DMS53 (cell line): ENCODE results near the gene GARS1.
"Not testable (repeated sequence)": the region's sequence is repeated elsewhere in the genome, so short reads cannot be mapped to it uniquely, and the experiment has no call there.

Experiments
- DNase-seq: peaks from one replicate; lab custom pipeline; 2025; lab: John Stamatoyannopoulos, UW

The GARS1 gene

GRCh38 chr7:30627026-30627425 lies 32.3 kb downstream of the GARS1 start:
- DNase-seq: no peak

DNA sequence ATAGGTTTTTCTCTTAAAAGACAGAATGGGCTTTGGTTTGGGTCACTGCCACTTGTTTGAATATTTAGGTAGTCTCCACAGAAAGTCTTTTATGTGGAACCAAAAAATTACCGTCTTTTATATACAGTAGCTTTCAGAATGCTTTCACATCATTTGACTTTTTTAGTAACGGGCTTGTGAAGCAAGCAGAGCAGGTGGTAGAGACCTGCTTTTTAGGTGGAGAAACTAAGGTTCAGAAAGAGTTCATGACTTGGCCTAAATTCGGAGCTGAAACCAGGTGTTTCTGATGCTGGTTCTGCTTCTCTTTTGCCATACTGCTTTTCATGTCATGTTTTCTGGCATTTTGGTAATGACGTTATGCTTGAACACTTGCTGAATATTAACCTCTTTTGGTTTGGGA lies 36.3 kb downstream of the GARS1 start:
- no peak for DNase-seq

GRCh38 chr7:30633223-30633622 lies 38.5 kb downstream of the GARS1 start:
- no peak for DNase-seq

DNA sequence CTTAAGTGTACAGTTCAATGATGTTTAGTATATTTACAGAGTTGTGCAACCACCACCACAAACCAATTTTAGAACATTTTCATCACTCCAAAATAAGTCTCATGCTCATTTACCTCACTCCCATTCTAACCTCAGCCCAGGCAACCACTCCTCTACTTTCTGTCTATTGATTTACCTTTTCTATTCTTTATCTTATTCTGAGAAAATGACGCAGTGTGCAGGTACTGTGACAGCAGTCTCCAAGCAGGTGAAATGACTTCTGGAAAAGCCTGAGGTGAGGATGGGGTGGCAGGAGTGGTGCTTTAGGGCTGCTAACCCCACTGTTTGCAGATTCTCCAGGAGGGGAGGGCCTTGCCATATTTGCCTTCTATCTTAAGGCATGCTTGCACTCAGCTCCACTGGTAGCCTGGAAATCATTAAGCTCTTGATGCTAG lies 39.5 kb downstream of the GARS1 start:
- DNase-seq: no peak

DNA sequence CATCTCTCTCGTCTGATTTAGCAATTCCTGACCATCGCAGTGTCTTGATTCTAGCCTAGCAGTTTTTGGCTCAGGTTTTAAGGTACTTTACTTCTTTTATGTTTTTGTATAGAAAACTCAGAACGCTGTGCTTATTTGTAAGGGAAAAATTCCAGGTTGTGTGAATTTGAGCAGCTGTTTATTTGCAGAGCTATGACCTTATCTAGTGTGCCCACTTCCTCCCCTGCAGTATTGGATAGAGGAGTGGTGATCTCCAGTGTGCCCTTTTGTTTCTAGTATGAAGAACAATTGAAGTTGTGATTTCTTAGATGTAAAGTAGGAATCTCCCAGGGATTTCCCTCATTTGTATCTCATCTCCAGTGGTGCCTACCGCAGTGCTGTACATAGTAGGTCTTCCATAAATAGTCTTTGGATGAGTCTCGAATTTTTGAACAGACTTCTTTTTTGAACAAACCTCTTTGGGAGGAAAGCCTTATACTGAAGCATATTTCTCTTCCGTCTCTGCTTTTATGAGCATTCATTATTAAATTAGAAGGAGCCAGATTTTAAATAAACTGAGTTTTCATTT lies 40.0 kb downstream of the GARS1 start:
- no peak for DNase-seq

- peak; percentile 43 for DNase-seq
Measured at GRCh38 chr7:30635798-30636197, 41.1 kb downstream of the GARS1 start.

DNA sequence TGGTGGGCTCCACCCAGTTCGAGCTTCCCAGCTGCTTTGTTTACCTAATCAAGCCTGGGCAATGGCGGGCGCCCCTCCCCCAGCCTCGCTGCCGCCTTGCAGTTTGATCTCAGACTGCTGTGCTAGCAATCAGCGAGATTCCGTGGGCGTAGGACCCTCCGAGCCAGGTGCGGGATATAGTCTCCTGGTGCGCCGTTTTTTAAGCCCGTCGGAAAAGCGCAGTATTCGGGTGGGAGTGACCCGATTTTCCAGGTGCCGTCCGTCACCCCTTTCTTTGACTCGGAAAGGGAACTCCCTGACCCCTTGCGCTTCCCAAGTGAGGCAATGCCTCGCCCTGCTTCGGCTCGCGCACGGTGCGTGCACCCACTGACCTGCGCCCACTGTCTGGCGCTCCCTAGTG lies 47.6 kb downstream of the GARS1 start:
- not testable (repeated sequence) for DNase-seq

GRCh38 chr7:30642789-30643188 lies 48.1 kb downstream of the GARS1 start:
- no peak for DNase-seq

GRCh38 chr7:30644286-30644955 lies 49.7 kb downstream of the GARS1 start:
- no peak for DNase-seq

DNA sequence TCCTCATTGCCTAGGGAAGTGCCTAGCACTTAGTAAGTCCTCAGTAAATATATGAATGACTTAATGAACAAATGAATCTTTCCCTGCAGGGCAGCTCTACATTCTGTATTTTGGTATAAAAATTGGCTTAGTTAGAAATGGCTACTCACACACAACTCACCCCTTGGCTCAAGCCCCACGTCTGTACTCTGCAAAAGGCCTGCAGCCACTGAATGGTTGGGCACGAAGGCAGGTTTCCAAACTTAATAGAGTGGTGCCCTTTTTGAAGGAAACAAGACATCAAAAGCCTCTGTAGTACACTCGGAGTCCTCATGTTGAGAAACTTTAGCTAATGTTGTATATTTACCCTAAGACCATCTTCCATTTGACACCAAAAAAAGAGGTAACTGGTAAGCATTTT lies 51.0 kb downstream of the GARS1 start:
- DNase-seq: no peak

- no peak for DNase-seq
Measured at GRCh38 chr7:30646154-30646553, 51.5 kb downstream of the GARS1 start.

DNA sequence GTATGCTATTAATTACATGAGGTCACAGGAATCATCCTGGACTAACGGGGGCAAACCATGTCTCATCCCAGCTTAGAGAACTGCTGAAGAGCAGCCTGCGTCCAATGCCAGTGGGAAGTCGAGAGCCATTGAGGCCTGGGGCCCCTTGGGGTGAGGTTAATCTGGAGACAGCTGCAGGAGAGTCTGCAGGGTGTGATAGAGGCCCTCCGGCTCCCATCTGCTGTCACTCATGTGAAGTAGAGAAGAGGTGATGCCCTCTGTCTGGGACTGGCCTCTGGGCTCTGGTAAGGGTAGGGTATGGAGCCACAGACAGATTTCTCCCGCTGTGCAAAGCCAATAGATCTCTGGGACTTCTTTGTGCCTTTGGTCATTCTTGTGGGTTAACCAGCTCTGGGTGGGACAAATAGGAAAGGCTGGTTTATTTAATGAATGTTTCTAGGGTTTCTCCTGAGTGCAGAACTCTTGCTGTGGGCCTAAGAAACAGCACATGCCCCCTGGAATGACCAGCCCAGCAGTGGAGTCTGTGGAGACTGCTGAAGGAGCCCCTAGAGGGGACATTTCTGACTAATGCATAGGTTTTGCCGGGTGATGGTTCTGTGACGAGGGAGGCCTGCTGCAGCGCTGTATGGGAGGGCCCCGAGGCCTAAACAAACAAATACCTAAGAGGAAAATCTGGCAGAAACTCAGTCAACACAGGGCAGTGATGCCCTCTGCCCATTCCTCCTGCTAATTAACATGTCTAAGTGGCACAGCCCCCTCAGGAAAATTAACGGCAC lies 53.1 kb downstream of the GARS1 start:
- no peak for DNase-seq

GRCh38 chr7:30648744-30649540 lies 54.3 kb downstream of the GARS1 start:
- no peak for DNase-seq

DNA sequence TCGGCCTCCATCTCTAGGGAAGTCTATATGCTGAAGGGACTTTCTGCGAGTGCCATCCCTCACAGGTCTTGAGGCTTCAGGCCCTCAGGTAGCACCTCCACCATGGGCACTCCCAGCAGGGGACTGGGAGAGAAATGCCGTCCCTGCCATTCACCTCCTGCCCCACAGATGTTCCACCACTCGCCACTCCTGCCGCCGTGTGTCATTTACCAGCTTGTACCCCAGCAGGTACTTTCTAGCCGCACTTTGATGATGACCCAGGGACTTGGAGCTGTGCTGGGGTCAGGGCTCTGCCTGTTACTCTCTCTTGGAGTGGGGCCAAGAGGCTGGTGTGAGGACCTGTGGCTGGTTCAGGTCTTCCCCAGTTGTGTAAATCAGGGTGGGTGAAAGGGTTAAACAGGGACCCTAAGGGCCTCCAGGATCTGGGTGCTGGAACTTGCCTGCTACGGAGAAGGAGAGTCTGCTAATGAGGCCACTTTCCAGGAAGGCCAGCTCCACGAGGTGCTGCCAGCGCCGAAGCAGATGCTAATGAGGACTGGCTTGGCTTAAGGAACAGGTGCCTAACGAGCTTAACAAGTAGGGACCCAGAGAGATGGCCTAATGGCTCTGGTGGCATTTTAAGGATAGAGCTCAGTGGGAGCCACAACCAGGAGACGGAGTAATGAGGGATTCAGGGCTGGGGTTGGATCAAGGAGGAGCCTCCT lies 55.2 kb downstream of the GARS1 start:
- DNase-seq: no peak

GRCh38 chr7:30650421-30650808 lies 55.7 kb downstream of the GARS1 start:
- no peak for DNase-seq

DNA sequence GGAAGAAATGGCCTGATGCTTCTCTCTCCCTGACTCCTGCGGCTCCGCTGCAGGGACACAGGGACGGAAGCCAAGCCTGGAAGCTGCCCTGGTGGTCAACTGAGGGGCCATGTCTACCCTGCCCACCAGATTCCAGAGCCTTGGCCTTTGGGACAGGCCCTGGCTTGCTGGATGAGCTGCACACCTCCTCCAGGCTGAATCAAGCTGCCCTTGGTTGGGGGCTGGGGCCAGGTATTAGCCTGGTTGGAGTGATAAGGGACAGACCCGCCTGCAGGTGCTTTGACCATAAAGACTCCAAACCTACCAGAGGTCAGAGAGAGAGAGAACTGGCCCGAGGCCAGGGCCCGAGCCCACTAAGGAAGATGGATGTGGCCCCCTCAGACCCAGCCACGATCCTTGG lies 57.5 kb downstream of the GARS1 start:
- no peak for DNase-seq

GRCh38 chr7:30652698-30653641 lies 58.3 kb downstream of the GARS1 start:
- no peak for DNase-seq

GRCh38 chr7:30654296-30655090 lies 59.8 kb downstream of the GARS1 start:
- no peak for DNase-seq

DNA sequence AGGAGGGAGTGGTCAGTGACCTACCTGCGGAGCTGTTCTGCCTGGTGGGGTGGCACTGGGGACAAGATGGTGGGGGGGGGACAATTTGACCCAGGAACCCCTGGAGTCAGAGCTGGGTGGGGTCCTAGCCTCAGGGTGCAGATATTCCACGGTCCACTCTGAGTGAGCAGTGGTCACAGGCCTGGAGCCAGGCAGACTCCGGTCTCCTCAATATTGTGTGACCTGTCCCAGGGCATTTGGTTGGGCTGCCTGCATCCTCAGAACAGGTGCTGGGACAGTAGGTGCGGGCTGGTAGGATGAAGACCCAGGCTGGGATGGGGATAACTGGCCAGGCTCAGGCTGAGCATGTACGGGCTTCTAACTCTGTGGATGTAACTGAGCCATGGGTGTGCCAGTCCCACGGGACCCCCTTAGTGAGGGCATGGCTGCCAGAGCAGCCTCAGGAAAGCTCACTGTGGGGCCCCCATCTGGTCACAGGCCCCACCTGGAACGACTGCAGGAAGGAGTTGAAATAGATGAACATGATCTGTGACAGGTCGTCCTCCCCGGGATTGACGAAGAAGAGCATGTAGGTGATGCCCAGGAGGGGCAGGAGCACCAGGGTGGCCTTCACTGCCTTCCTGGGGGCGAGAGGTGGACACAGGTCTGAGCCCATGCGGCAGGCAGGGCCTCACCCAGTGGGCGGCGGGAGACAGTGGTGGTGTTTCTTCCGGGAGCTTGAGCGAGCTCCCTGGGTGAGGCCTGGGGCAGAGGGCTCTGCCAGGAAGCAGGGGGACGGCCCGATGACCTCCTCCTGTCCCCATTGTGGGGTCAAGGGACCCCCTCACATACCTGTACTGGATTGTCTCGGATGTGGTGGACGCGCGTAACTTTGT lies 60.7 kb downstream of the GARS1 start:
- no peak for DNase-seq
